OCI-LY3 (cell line): Measurements from ENCODE around the gene PPP4R1.

Source experiments
- H2AFZ ChIP-seq: fragments of 200-600, 300-600 bp; shearing (Covaris generic); 2 replicates; pipeline ENCODE4 v1.6.0; 2014; ENCODE audit warnings: antibody characterized with exemption, low read depth, low read length
- H3K27ac ChIP-seq: fragments of 200-600, 300-600 bp; sonication (generic); 2 replicates; pipeline ENCODE4 v1.5.1; 2014; ENCODE audit warnings: mild to moderate bottlenecking, low read length, moderate library complexity, mixed read lengths
- H3K27me3 ChIP-seq: fragments of 200-600, 300-600 bp; sonication (generic); 2 replicates; pipeline ENCODE4 v1.6.1; 2014; ENCODE audit warnings: low read depth, low read length, mixed read lengths
- H3K36me3 ChIP-seq: fragments of 200-600, 300-600 bp; sonication (generic); replicated peaks from 2 replicates; pipeline ENCODE3; 2014; ENCODE audit warnings: low read depth, low read length, mixed read lengths
- H3K4me1 ChIP-seq: fragments of 300-600, 200-600 bp; sonication (generic); 2 replicates; pipeline ENCODE4 v1.6.1; 2014; ENCODE audit warnings: low read length, mixed read lengths
- H3K4me2 ChIP-seq: fragments of 200-600, 300-600 bp; sonication (generic); 2 replicates; pipeline ENCODE4 v1.6.1; 2014; ENCODE audit warnings: low read length, mixed read lengths
- H3K4me3 ChIP-seq: fragments of 300-600, 200-600 bp; sonication (generic); 2 replicates; pipeline ENCODE4 v1.5.1; 2014; ENCODE audit warnings: antibody characterized with exemption, mild to moderate bottlenecking, low read length, moderate library complexity
- H3K79me2 ChIP-seq: fragments of 300-600, 200-600 bp; shearing (Covaris generic); 2 replicates; pipeline ENCODE4 v1.6.1; 2014; ENCODE audit warnings: mild to moderate bottlenecking, low read length, mixed read lengths
- H3K9ac ChIP-seq: fragments of 300-600, 200-600 bp; shearing (Covaris generic); 2 replicates; pipeline ENCODE4 v1.6.0; 2014; ENCODE audit warnings: mild to moderate bottlenecking, low read length, moderate library complexity
- H3K9me3 ChIP-seq: fragments of 200-600, 300-600 bp; shearing (Covaris generic); 2 replicates; pipeline ENCODE4 v1.6.1; 2014; ENCODE audit warnings: low read length, mixed read lengths; ENCODE audit not compliant: insufficient read depth
- H4K20me1 ChIP-seq: fragments of 200-600, 300-600 bp; sonication (generic); 2 replicates; pipeline ENCODE4 v1.6.1; 2016; ENCODE audit warnings: low read length, mixed read lengths; ENCODE audit not compliant: insufficient read depth
- CTCF ChIP-seq: fragments of 200-600, 300-600 bp; sonication (generic); IDR thresholded peaks from 2 replicates; pipeline ENCODE4 v1.5.1; 2014; ENCODE audit warnings: antibody characterized with exemption, low read length, low read depth
- EZH2phosphoT487 ChIP-seq: fragments of 200-600 bp; shearing (Covaris generic); IDR thresholded peaks from 2 replicates; pipeline ENCODE4 v1.6.1; 2018; ENCODE audit warnings: antibody characterized with exemption, mixed run types, low read depth

The PPP4R1 gene

GRCh38 chr18:9559253-9559652 lies 55.1 kb downstream of the PPP4R1 start:
- Histone ChIP-seq H3K9ac (no peak overlapping the region), H3K4me3 (no peak overlapping the region), H3K27me3 (no peaks in the 10 kb centered on the region), H3K27ac (no peak overlapping the region), H2AFZ (no peak overlapping the region), H3K36me3 (peaks cover 38% of the 10 kb centered on the region), H3K4me2 (no peak overlapping the region), H3K4me1 (no peaks in the 10 kb centered on the region), H3K9me3 (no peaks in the 10 kb centered on the region), H3K79me2 (no peaks in the 10 kb centered on the region), H4K20me1 (no peaks in the 10 kb centered on the region)
- TF ChIP-seq EZH2phosphoT487 (no peak), CTCF (no peak)

GRCh38 chr18:9558387-9559064 lies 55.8 kb downstream of the PPP4R1 start:
- no peaks in the 10 kb centered on the region for H3K27me3 ChIP-seq
- no peak overlapping the region for H3K9ac ChIP-seq
- TF ChIP-seq CTCF (no peak), EZH2phosphoT487 (no peak)
- no peak overlapping the region for H3K4me2 ChIP-seq
- no peak overlapping the region for H3K4me3 ChIP-seq
- H4K20me1 ChIP-seq, result no peaks in the 10 kb centered on the region
- H2AFZ ChIP-seq, result no peak overlapping the region
- peaks cover 42% of the 10 kb centered on the region for H3K36me3 ChIP-seq
- H3K9me3 ChIP-seq, result no peaks in the 10 kb centered on the region
- H3K27ac ChIP-seq, result no peak overlapping the region
- H3K79me2 ChIP-seq, result no peaks in the 10 kb centered on the region
- no peaks in the 10 kb centered on the region for H3K4me1 ChIP-seq

GRCh38 chr18:9557250-9557943 lies 57.0 kb downstream of the PPP4R1 start:
- peaks cover 43% of the 10 kb centered on the region for H3K36me3 ChIP-seq
- H3K27ac ChIP-seq, result no peak overlapping the region
- no peak overlapping the region for H3K4me2 ChIP-seq
- H4K20me1 ChIP-seq, result no peaks in the 10 kb centered on the region
- no peaks in the 10 kb centered on the region for H3K27me3 ChIP-seq
- H3K79me2 ChIP-seq, result no peaks in the 10 kb centered on the region
- TF ChIP-seq CTCF (no peak), EZH2phosphoT487 (no peak)
- H3K4me1 ChIP-seq, result no peaks in the 10 kb centered on the region
- no peak overlapping the region for H3K9ac ChIP-seq
- H3K4me3 ChIP-seq, result no peak overlapping the region
- H3K9me3 ChIP-seq, result 0 out of 2 replicates have a peak, but pooled peaks cover 4% of the 10 kb centered on the region
- H2AFZ ChIP-seq, result no peak overlapping the region

GRCh38 chr18:9552616-9553015 lies 61.7 kb downstream of the PPP4R1 start:
- Histone ChIP-seq H3K4me2 (no peak overlapping the region), H3K9ac (no peak overlapping the region), H3K79me2 (no peaks in the 10 kb centered on the region), H3K4me1 (no peaks in the 10 kb centered on the region), H3K27ac (no peak overlapping the region), H3K4me3 (no peak overlapping the region), H3K27me3 (no peaks in the 10 kb centered on the region), H4K20me1 (peaks cover 5% of the 10 kb centered on the region; the same call in 1 of the 2 replicates), H2AFZ (no peak overlapping the region), H3K36me3 (peaks cover 44% of the 10 kb centered on the region), H3K9me3 (0 out of 2 replicates have a peak, but pooled peaks cover 4% of the 10 kb centered on the region)
- TF ChIP-seq CTCF (no peak), EZH2phosphoT487 (no peak)
